ENCODE measurements around the gene CARD10.

CARD10 gene

GRCh38 chr22:37519268-37520195 lies at the start of gene CARD10:
Gene CARD10, minus strand, starts transcription at chr22:37519415. Its CDS starts 215 bp downstream, at chr22:37519200.
- no peak for DNase-seq

GRCh38 chr22:37568448-37569008 lies 49.3 kb upstream of the CARD10 start:
- DNase-seq: no peak

GRCh38 chr22:37568012-37568411 lies 48.8 kb upstream of the CARD10 start:
- DNase-seq: no peak

- peak; percentile 98 for DNase-seq
Measured at GRCh38 chr22:37566903-37567798, 47.9 kb upstream of the CARD10 start.

GRCh38 chr22:37566329-37566837 lies 47.2 kb upstream of the CARD10 start:
- DNase-seq: peak; percentile 71

GRCh38 chr22:37565830-37566229 lies 46.6 kb upstream of the CARD10 start:
- DNase-seq: no peak

- DNase-seq: no peak
Measured at GRCh38 chr22:37564111-37564711, 45.0 kb upstream of the CARD10 start.

- no peak for DNase-seq
Measured at GRCh38 chr22:37563153-37564081, 44.2 kb upstream of the CARD10 start.

- DNase-seq: no peak
Measured at GRCh38 chr22:37562049-37562875, 43.0 kb upstream of the CARD10 start.

- DNase-seq: peak; percentile 97
Measured at GRCh38 chr22:37561212-37562048, 42.2 kb upstream of the CARD10 start.

- no peak for DNase-seq
Measured at GRCh38 chr22:37560608-37561211, 41.5 kb upstream of the CARD10 start.

- DNase-seq: no peak
Measured at GRCh38 chr22:37559901-37560607, 40.8 kb upstream of the CARD10 start, which contains the start of gene CDC42EP1. Gene CDC42EP1, plus strand, starts transcription at chr22:37560480. Its CDS starts 5,870 bp downstream, at chr22:37566350.

GRCh38 chr22:37559521-37559900 lies 40.3 kb upstream of the CARD10 start:
- no peak for DNase-seq

GRCh38 chr22:37558815-37559214 lies 39.6 kb upstream of the CARD10 start:
- DNase-seq: no peak

GRCh38 chr22:37557321-37558001 lies 38.2 kb upstream of the CARD10 start:
- no peak for DNase-seq

GRCh38 chr22:37556710-37557109 lies 37.5 kb upstream of the CARD10 start:
- DNase-seq: no peak

- no peak for DNase-seq
Measured at GRCh38 chr22:37555029-37555428, 35.8 kb upstream of the CARD10 start.

GRCh38 chr22:37553725-37554124 lies 34.5 kb upstream of the CARD10 start:
- DNase-seq: no peak
